GM19467 (cell line): ENCODE measurements around the gene CAMKK2.
A peak's percentile ranks its signal among the peaks of the same experiment; 100 is the strongest.
"Not testable (repeated sequence)": the region's sequence is repeated elsewhere in the genome, so short reads cannot be mapped to it uniquely, and the experiment has no call there.

ENCODE experiments used
- ATAC-seq: cut with Tn5 transposase; IDR thresholded peaks from one replicate; pipeline ENCODE4 v1.9.1; 2021; ENCODE audit warnings: mild to moderate bottlenecking, moderate library complexity; ENCODE audit not compliant: unreplicated experiment

Gene CAMKK2

DNA sequence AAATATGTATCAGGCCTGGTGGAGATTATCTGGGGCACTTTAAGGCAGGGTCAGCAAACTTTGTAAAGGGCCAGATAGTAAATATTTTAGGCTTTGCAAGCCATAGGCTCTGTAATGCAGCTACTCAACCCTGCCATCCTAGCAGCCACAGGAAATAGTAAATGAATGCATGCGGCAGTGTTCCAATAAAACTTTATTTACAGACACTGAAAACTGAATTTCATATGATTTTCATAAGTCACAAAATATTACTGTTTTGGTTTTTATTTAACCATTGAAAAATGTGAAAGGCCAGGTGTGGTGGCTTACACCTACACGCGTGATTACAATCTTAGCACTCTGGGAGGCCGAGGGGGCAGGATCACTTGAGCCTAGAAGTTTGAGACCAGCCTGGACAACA lies 3.2 kb upstream of the CAMKK2 start:
- no peak for ATAC-seq

DNA sequence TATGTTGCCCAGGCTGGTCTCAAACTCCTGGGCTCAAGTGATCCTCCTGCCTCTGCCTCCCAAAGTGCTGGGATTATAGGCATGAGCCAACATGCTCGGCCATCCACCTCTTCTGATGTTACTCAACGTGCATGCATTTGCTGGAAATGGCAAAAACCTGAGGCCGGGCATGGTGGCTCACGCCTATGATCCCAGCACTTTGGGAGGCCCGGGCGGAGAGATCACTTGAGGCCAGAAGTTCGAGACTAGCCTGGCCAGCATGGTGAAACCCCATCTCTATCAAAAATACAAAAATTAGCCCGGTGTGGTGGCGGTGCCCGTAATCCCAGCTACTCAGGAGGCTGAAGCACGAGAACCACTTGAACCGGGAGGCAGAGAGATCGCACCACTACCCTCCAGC lies 1.9 kb upstream of the CAMKK2 start:
- ATAC-seq: not testable (repeated sequence)

DNA sequence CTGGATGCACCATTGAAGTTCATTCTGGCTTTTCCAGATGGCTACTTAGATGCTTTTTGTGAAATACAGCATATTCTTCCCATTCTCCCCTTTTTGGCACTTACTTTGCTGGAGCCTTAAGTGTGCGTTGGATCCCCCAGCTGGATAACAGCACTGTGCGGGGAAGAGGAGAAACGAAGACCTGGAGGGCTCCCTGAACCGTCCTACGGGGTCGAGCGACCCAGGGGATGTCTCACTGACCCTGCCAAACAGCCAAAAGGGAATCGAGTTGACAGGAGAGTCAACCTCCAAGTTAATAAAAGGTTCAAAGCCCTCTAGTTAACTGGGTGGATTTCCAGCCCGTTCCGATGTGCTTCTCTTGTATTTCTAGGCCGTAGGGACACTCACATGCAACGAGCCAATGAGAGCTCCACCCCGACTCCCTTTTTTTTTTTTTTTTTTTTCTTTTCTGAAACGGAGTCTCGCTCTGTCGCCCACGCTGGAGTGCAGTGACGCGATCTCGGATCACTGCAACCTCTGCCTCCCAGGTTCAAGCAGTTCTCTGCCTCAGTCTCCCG lies 1.0 kb upstream of the CAMKK2 start:
- no peak for ATAC-seq

DNA sequence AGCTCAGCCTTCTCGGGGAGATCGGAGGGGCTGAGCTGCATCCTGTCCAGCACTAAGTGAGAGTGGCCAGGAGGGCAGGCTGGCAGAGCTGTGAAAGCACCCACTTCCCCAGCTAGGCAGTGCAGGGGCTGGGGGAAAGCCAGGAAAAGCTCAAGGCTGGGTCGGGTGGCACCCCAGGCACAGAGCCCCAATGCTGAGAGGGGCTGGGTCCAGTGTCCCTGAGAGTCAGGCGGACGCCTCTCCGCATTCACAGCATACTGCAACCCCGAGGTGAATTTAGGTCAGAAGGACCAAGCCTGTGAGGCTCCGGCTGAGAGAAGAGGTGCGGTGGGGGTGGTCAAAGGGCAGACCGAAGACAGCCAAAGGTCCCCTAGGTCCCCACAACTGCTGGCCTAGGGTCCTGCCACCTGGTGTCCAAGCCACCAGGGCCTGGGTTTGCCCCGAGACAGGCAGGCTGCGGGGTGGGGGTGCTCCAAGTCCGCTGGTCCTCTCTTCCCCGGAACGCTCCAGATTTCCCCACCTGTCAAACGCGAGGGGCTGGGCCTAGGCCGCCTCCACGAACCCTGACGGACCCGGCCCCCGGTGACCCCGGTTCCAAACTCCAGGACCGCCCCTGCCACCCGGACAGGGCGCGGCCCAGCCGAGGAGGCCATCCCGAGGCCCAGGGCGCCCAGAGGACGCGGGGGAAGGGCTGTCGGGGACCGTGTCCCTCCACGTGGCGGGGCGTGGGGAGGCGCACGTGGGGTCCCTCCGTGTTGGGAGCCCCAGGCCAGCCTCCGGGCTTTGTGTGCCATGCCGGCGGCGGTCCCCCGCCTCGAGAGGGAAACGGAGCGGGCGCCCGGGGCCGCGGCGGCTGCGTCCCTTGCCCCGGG lies 527 bp downstream of the CAMKK2 start:
- ATAC-seq: peak; percentile 6

DNA sequence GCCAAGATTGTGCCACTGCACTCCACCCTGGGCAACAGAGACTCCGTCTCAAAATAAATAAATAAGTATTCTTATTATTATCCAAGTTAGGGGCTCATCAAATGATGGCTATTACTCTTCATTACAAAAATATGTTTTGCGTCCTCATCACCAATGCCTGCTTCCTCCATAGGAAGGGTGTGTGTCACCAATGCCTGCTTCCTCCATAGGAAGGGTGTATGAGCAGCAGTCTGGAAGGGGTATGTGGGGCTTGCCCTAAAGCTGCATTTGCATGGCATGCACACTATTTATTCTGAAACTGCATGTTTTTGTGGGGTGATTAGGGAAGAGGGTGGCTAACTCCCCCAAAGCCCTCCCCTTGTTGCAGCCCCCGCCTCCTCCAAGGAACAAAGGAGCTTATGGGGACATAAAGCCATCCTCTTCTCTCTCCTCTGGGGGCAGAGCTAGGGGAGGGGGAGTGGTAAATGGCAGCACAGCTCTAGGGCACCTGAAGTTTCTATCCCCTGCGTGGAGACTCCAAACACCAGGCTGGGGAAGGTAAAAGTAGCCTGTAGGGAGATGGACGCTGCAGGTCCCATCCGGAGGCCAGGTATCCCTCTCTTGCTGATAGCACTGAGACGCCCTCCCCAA lies 1.3 kb downstream of the CAMKK2 start:
- ATAC-seq: no peak

DNA sequence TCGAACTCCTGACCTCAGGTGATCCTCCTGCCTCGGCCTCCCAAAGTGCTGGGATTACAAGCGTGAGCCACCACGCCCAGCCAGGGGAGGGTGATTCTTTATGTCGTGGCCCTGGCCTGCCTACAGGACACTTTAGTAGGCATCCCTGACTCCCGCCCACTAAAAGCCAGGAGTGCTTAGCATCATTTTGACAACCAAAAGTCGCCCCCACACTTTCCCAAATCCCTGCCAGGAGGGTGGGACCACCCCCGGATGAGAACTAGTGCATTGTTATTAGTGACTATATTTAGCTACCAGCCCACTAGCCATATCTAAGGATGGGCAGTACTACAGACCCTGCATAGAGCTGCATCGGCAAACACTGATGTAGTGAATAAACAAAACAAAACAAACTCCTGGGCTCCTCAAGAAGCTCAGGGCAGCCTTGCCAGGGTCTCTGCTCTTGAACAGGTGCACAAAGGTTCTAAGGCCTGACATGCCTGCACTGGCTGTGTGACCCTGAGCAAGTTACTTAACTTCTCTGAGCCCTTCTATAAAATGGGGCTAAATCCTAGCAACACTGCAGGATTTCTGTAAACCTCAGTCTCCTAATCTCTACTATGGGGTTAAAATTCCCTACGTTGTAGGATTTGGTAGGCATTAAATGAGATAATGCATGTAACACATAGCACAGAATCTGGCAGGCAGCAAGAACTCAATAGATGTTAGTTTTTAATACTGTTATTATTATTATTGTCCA lies 2.2 kb downstream of the CAMKK2 start:
- no peak for ATAC-seq

DNA sequence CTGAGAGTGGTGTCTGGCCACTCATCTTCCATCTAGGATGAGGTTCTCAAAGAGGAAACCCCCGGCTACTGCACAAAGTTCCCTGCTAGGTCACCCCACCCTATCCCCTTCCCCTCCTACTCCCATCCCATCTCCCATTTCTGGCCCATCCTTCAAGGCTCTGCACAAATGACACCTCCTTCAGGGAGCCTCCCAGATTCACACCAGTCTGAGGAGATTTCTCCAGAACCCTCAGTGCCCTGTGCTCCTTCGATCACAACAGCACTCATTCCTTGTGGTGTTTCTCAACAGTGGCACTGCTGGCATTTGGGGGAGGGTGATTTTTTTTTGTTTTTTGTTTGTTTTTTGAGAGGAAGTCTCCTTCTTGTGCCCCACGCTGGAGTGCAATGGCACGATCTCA lies 2.9 kb downstream of the CAMKK2 start:
- ATAC-seq: no peak

DNA sequence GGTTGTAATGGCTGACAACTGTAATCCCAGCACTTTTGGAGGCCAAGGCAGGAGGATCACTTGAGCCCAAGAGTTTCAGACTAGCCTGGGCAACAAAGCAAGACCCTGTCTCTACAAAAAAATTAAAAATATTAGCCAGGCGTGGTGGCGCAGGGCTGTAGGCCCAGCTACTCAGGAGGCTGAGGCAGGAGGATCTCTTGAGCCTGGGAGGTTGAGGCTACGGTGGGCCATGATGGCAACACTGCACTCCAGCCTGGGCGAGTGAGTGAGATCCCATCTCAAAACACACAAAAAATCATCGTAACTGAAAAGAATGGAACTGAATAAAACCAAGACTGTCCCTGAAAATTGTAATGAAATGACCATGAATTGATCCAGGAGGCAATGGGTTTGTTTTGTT lies 6.1 kb downstream of the CAMKK2 start:
- ATAC-seq: no peak

DNA sequence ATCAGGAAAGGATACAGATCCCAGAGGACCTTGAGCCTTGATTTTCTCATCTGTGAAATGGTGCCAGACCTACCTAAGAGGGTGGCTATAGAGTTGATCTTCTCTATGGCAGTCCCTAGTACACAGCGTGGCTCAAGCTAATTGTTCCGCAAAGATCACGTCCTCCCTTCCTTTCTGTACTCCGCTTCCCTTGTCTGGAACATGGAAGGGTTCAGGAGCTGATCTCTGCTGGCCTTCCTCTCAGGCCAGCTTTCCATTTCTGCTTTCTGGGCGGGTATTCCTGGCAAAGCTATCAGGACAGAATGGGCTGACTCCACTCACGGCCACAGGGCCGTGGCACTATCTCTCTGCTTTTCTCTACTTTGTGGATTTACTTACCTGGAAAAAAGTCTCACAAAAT lies 6.5 kb downstream of the CAMKK2 start:
- no peak for ATAC-seq

DNA sequence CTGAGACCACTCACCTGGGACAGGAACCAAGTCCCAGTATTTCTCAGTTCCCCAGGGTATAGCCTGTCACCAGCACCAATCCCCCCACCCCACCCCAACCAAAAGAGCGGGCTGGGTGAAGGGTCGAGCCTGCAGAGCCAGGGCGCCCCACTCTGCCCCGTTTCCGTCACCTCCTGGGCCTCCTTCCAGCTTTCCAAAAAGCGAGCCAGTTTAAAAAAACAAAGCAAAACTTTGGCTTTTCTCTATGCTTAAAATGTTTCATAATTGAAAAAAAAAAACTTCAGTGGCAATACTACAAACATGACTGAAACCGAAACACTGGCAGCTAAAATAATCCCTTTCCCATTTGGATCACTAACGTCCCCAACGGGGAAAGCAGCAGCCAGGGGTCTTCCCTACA lies 7.5 kb downstream of the CAMKK2 start:
- no peak for ATAC-seq

DNA sequence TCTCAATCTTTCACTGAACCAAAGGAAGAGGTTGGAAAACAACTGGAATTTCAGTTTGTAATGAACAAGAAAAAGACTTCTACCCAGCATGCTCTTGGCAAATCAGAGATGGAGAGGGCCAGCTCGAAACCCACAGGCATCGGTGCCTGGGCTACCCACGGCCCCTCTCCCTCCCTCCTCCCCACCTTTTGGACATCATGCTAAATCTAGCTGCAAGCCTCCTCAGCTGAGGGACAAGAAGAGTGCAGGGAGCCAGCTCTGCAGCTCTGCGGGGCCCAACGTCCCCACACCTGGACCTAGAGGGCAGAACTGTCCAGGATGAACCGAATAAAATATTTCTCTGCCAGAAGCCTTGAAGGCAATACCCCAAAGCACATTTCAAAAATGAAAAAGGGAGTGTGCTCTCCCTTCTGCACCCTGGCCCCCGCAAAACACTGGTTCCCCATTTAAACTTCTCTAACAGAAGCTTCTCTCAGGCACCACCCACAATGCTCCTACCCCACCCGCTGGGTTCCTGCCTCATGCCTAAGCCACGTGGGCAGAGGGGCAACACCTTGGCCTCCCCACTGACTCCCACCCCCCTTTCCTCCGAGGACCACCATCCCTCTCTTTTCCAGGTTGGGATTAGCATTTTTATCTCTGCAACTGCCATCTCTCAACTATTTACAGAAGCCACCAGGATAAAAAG lies 8.2 kb downstream of the CAMKK2 start:
- ATAC-seq: no peak

DNA sequence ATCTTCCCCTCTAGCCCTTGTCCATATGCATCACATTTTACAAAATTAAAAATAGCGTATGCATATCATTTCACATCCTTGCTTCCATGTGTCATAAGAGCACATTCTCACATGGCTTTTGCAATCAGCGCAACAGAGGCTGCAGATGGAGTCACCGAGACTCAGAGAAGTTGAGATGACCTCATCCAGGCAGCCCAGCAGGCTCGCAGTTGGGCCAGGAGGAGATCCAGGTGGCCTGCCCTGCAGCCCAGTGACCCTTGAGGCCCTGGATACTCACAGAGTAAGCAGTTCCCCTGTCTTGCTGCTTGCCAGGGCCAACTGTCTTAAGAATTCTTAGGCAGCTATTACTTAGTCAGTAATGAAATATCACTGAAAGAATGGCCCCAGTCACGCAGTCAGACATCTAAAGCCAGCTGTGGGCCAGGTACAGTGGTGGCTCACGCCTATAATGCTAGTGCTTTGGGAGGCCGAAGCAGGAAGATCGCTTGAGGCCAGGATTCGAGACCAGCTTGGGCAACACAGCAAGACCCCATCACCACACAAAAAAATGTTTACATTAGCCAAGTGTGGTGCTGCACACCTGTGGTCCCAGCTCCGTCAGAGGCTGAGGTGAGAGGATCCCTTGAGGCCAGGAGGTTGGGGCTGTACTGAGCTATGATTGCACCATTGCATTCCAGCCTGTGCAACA lies 9.1 kb downstream of the CAMKK2 start:
- ATAC-seq: no peak

DNA sequence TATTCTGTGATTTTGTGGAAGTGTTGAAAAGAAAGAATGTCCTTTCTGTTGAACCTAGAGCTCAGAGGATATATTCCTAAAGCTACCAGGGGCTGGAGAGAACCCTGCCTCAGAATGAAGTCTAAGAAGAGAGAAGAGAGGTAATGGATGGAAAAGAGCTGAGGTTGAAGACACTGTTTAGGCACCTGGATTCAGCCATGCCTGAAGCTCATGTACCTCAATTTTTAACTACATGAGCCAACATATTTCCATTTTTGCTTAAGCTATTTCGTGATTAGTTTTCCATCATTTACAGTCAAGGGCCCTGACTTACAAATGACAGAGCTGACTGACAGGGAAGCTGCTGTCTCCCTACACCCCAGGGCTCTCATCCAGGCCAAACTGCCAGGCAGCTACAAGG lies 10.7 kb downstream of the CAMKK2 start:
- ATAC-seq: no peak

DNA sequence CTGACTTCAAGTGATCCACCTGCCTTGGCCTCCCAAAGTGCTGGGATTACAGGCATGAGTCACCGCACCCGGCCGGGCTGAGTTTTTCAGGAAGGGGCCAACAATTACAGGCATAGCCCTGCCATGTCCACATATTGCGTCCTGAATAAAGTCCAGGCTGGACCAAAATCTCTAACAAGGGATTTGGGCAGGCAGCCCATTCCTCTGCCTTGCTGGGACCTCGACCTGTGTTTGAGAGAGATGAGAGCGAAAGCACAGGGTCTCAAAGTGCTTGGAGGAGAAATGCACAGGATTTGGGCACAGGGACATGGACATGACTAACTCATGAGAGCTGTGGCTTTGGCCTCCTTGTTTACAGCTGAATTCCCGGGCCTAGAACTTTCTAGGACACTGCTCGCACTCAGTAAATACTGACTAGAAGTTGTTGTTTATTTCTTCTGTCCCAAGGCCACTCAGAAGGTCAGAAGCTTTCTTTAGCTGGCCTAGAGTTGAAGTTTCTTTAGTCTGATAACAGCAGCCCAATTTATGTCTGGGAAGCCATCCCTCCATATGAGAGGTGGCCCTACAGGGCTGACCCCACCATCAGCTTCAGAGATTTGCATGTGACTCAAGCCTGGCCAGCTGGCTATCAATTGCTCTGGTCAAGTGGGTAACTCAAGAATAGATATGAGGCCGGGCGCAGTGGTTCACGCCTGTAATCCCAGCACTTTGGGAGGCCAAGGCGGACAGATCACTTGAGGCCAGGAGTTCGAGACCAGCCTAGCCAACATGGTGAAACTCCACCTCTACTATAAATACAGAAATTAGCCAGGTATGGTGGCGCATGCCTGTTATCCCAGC lies 11.7 kb downstream of the CAMKK2 start:
- ATAC-seq: no peak

DNA sequence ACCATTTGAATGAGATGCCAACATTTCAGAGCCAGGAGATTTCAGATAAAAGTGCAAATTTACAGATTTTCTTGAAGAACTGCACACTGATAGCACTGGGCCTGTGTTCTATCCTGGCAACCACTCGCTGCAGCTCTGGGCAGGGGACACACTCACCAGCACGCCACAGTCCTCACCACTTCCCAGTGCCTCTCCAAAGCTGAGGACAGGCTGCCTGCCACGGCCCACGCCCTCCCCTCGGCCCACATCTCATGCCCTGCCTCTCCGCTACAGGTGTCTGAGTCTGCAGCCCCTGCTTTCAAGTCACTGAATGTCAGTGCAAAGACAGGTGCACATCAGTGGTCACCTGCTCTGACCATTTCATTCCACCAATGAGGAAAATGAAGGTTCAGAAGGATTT lies 12.7 kb downstream of the CAMKK2 start:
- no peak for ATAC-seq

DNA sequence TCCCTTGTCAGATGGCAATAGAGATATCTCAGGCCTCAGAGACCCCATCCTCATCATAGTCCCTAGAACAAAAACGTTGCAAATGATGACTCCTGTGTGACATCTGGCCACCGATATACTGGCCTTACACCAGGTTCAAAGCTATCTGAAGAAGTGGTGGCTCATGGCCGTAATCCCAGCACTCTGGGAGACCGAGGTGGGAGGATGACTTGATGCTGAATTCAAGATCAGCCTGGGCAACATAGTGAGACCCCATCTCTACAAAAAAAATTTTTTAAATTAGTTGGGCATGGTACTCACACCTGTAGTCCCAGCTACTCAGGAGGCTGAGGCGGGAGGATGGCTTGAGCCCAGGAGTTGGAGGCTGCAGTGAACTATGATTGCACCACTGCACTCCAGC lies 13.1 kb downstream of the CAMKK2 start:
- no peak for ATAC-seq

DNA sequence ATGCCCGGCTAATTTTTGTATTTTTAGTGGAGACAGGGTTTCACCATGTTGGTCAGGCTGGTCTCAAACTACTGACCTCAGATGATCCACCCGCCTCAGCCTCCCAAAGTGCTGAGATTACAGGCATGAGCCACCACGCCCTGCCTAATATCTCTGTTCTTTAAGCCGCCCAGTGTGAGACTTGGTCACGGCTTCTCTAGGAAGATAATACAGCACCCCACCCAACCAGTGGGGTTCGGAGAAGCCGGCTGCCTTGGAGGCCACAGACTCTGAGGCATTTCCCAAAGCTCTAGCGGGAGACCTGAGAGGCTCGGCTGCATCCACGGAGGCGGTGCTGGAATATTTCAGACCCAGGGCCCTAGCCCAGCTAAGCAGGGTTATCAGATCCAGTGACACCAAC lies 13.6 kb downstream of the CAMKK2 start:
- not testable (repeated sequence) for ATAC-seq

DNA sequence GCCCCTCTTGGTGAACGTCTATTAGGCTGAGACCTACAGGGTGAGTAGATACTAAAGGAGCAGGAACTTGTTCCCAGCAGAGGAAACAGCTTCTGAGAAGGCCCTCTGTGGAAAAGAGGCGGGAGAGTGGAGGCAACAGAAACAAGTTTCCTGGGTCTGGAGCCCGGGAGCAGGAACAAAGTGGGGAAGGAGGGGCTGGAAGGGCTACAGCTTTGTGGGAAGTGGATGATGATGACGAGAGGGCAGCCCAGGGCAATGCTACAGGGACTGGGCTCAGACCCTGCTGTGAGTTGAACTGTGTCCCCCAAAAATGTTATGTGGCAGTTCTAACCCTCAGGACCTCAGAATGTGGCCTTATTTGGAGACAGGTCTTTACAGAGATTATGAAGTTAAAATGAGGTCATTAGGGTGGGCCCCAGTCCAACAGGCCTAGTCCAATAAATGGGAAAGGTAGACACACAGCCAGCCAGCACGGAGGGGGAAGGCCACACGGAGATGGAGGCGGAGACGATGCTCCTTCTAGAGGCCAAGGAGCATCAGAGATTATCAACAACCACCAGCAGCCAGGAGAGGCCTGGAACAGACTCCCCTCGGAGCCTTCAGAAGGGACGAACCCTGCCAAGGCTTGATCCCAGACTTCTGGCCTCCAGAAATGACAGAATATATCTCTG lies 14.3 kb downstream of the CAMKK2 start:
- ATAC-seq: no peak

DNA sequence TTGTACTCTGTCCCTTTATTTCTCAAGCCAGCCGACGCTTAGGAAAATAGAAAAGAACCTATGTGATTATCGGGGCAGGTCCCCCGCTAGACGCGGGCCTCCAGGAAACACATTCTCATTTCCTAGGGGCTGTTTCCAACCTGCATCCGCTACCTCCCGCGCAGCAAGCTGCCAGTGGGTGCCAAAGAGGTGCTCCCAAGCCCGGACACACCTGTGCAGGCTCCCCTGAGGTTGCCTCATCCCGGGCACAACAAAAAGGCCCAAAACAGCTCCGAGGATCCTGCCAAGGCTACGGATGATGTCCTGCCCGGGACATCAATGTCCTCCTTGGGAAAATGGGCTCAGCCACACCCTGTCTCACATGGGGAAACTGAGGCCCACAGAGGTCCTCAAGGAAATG lies 15.4 kb downstream of the CAMKK2 start:
- ATAC-seq: not testable (repeated sequence)
